WI38 (cell line): ENCODE results near the gene TMED8.
"Not testable (repeated sequence)": the region's sequence is repeated elsewhere in the genome, so short reads cannot be mapped to it uniquely, and the experiment has no call there.

Experiments used
- H3K4me3 ChIP-seq: 2 replicates; pipeline ENCODE4 v1.5.1; 2011; ENCODE audit warnings: low read depth, mild to moderate bottlenecking, control low read depth, low read length
- TF ChIP-seq, protein P1 (sequence below): IDR thresholded peaks from 2 replicates; pipeline ENCODE4 v1.5.1; 2012; ENCODE audit warnings: low read depth, mild to moderate bottlenecking, control low read depth, low read length

Gene TMED8

DNA sequence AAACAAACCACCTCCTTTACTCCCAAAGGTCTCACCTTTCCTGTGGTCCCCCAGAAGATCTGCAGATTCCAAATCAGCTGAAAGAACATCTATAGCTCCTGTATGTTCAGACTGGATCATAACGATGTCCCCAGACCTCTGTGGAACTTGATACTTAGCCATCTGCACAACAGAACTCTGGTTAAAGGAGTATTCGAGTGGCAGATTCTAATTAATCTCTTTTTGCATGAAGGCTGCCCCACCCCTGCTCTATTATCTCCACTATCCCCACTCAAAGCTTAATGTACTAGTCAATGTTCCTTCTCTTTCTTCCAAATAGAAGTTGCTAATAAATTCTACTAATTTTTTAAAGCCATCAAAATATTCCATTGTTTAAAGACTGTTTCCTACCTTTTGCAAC is 33.2 kb downstream of the TMED8 start:
- TF ChIP-seq, protein P1, sequence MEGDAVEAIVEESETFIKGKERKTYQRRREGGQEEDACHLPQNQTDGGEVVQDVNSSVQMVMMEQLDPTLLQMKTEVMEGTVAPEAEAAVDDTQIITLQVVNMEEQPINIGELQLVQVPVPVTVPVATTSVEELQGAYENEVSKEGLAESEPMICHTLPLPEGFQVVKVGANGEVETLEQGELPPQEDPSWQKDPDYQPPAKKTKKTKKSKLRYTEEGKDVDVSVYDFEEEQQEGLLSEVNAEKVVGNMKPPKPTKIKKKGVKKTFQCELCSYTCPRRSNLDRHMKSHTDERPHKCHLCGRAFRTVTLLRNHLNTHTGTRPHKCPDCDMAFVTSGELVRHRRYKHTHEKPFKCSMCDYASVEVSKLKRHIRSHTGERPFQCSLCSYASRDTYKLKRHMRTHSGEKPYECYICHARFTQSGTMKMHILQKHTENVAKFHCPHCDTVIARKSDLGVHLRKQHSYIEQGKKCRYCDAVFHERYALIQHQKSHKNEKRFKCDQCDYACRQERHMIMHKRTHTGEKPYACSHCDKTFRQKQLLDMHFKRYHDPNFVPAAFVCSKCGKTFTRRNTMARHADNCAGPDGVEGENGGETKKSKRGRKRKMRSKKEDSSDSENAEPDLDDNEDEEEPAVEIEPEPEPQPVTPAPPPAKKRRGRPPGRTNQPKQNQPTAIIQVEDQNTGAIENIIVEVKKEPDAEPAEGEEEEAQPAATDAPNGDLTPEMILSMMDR: no peak
- no peak overlapping the region for H3K4me3 ChIP-seq

DNA sequence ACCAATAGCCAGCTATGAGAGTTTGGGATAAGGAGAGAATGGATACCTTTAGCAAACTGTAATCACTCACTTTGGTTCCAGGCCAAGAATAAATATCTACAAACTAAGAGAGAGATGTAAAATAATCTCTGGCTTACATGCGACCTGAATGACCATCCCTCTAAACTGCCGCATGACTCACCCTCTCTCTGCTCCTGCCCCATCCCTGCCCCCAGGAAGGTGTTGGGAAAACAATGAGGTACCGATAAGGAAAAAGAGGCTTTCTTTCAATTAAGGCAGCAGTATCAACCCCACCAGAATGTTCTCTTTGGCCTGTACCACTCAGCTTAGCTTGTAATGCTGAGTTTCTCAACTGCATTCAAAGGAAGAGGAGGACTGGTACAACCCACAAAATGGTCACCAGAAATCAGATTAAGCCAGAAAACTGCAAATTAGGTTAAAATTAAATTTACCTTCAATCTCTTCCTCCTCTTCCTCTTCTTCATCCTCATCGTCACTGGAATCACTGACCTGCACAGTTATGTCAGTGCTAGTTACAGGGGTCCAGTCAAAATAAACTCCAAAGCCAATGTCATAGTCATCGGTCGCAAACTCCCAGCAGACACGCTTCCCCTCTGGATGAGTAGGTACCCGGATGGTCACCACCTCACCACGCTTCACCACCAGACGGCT is 34.0 kb downstream of the TMED8 start:
- TF ChIP-seq, protein P1: no peak
- no peak overlapping the region for H3K4me3 ChIP-seq

DNA sequence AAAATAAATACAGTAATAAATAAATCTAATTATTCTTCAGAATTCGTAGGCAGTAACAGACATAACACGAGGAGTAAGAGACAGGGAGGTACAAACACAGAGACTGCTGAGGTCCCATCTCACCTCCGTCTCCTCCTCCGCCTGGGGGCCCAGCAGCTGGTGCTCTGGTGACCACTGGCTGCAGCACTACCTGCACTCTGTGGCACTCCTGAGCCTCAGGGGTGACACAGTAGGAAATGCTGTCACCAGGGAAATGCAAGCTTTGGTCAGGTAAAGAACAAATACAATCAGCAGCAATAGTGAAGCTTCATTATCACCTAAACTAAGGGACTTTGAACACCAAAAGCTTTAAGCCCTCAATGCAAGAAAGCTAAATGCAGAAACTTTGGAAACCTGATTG is 36.5 kb downstream of the TMED8 start:
- TF ChIP-seq, protein P1: no peak

DNA sequence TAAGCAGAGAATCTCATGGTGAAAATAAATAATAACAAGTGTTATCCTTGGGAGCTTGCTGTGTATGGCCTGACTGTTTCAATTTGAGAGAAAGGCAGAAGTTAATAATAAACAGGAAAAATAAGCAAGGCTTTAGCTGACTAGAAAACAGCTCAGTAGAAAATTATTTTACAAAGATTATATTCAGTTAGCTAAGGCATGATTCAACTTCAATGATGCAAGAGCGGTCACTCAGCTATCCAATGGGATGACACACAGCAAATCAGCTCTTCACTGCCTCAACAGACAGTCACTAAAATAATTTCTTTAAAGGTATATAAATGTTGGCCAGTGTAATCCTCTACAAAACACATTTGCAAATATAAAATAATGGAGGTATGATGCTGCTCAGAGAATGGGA is 37.5 kb downstream of the TMED8 start:
- no peak overlapping the region for H3K4me3 ChIP-seq
- TF ChIP-seq, protein P1: no peak

More for the DNA sequence above, 36.5 kb downstream of the TMED8 start:
- no peak overlapping the region for H3K4me3 ChIP-seq

DNA sequence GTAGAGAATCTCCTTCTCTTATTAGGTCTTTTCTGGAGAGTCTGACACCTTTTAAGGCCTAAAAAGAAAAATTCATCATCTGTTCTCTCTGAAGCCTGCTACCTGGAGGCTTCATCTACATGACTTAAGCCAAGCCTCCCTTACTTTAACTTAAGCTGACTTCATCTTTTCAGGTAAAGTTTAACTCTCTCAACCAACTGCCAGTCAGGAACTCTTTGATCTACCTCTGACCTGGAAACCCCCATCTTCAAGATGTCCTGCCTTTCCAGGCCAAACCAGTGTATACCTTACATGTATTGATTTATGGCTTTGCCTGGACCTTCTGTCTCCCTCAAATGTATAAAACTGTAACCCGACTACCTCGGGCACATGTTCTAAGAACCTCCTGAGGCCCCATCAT is 38.6 kb downstream of the TMED8 start:
- no peak overlapping the region for H3K4me3 ChIP-seq
- TF ChIP-seq, protein P1: no peak

DNA sequence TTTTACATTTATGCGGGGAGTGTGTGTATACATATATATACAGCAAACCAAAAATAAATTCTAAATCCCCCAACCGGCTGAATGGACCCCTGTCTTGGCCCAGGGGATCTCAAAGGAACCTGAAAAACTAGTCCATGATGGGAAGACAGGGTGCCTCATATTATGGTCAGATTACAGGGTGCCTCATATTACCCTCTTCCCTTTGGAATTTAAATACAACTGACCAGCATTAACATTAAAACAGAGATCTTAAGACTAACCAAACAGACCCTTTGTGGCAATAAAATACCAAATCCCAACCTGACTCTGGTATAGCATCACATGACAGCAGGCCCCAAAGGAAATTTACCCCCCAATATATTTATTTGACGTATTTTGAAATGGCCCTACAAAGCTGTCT is 39.0 kb downstream of the TMED8 start:
- TF ChIP-seq, protein P1: no peak
- no peak overlapping the region for H3K4me3 ChIP-seq

DNA sequence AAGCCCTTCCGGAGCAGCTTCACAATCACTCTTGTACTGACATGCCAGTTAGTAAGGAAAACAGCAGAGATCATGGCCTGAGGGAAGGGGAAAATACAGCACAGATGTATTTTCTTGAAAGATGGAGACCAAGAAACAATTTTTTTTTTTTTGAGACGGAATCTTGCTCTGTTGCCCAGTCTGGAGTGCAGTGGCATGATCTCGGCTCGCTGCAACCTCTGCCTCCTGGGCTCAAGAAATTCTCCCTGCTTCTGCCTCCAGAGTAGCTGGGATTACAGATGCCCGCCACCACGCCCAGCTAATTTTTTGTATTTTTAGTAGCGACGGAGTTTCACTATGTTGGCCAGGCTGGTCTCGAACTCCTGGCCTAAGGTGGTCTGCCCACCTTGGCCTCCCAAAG is 39.6 kb downstream of the TMED8 start:
- not testable (repeated sequence) for H3K4me3 ChIP-seq

DNA sequence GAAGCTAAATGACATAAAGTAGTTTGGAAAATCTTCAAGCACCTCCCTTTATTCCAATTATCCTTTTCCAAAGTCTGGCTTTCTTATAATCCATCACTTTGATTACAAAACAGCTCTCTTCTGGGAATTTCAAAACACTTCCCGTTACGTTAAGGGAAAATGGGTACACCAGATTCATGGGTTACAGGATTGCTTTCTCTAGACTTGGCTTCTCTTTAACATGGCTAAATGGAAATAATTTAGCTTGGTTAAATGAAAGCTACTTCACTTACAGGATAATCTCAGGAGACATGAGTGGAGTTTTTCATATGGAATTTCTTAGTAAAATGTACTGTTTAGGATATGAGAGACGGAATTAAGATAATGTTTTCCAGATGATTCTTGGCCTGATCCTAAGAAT is 41.3 kb downstream of the TMED8 start:
- no peak overlapping the region for H3K4me3 ChIP-seq
- TF ChIP-seq, protein P1: no peak
